IMR-90 (cell line): Measurements from ENCODE around the gene XKR3. TPM values are rescaled to one million over a fixed set of nuclear protein-coding genes. Genes with fewer than 3 reads are reported as not detected.
"Not testable (repeated sequence)": the region's sequence is repeated elsewhere in the genome, so short reads cannot be mapped to it uniquely, and the experiment has no call there.

Source experiments
- ATAC-seq: fragments of 200-7000 bp; cut with Tn5 transposase; 2 replicates; pipeline ENCODE4 v1.9.1; 2020; ENCODE audit warnings: low read depth, mild to moderate bottlenecking, moderate library complexity
- BruUV-seq: library from RNA; stranded (reverse); fragments of 400-500 nt; replicated peaks from 2 replicates; lab custom pipeline; 2021; lab: Mats Ljungman, UMichigan
- CTCF ChIA-PET: fragments of 300-600 bp; formaldehyde crosslinking; extraction: SDS; loops from one replicate; lab custom pipeline; 2021; ENCODE audit warnings: antibody characterized with exemption; lab: Yijun Ruan, JAX
- POLR2A ChIA-PET: fragments of 300-600 bp; sonication (Branson Sonifier 250); formaldehyde crosslinking; loops from one replicate; lab custom pipeline; 2022; ENCODE audit warnings: antibody characterized with exemption; ENCODE audit not compliant: unreplicated experiment; lab: Charles Lee
- DNase-seq: peaks from one replicate; pipeline ENCODE4 v3.0.0; 2013
- H2AFZ ChIP-seq: replicated peaks from 2 replicates; pipeline ENCODE3; 2013; ENCODE audit warnings: low read length, mild to moderate bottlenecking; ENCODE audit not compliant: poor library complexity
- H2AK5ac ChIP-seq: 2 replicates; pipeline ENCODE4 v1.6.1; 2013; ENCODE audit warnings: low read depth, low read length, inconsistent platforms
- H2AK9ac ChIP-seq: replicated peaks from 2 replicates; pipeline ENCODE3; 2013; ENCODE audit warnings: mild to moderate bottlenecking, low read depth, low read length, moderate library complexity; ENCODE audit not compliant: poor library complexity
- H2BK120ac ChIP-seq: 2 replicates; pipeline ENCODE4 v1.6.1; 2013; ENCODE audit warnings: low read depth, low read length, inconsistent platforms
- H2BK15ac ChIP-seq: 3 replicates; pipeline ENCODE4 v1.6.1; 2013; ENCODE audit warnings: low read depth, low read length, inconsistent platforms
- H2BK20ac ChIP-seq: 2 replicates; pipeline ENCODE4 v1.6.1; 2013; ENCODE audit warnings: low read depth, mild to moderate bottlenecking, inconsistent platforms, low read length, moderate library complexity
- H2BK5ac ChIP-seq: 2 replicates; pipeline ENCODE4 v1.6.1; 2013; ENCODE audit warnings: mild to moderate bottlenecking, low read depth, low read length, inconsistent platforms; ENCODE audit not compliant: poor library complexity, severe bottlenecking
- H3K14ac ChIP-seq: replicated peaks from 2 replicates; pipeline ENCODE4 v1.6.1; 2013; ENCODE audit warnings: low read depth, low read length, inconsistent platforms
- H3K18ac ChIP-seq: 2 replicates; pipeline ENCODE4 v1.6.1; 2013; ENCODE audit warnings: low read depth, low read length, control low read depth
- H3K23ac ChIP-seq: 2 replicates; pipeline ENCODE4 v1.6.1; 2013; ENCODE audit warnings: low read depth, low read length, inconsistent platforms
- H3K27ac ChIP-seq: 2 replicates; pipeline ENCODE4 v1.5.1; 2013; ENCODE audit warnings: mild to moderate bottlenecking, control low read depth, low read length; ENCODE audit not compliant: insufficient read depth
- H3K27me3 ChIP-seq: 2 replicates; pipeline ENCODE4 v1.6.1; 2013; ENCODE audit warnings: low read length; ENCODE audit not compliant: control insufficient read depth, insufficient read depth
- H3K36me3 ChIP-seq: 2 replicates; pipeline ENCODE4 v1.6.1; 2013; ENCODE audit warnings: low read length, mixed read lengths; ENCODE audit not compliant: control insufficient read depth, insufficient read depth
- H3K4ac ChIP-seq: 2 replicates; pipeline ENCODE4 v1.6.1; 2013; ENCODE audit warnings: low read depth, low read length, inconsistent platforms
- H3K4me1 ChIP-seq: 2 replicates; pipeline ENCODE4 v1.6.1; 2013; ENCODE audit warnings: low read length, mixed read lengths; ENCODE audit not compliant: control insufficient read depth, insufficient read depth
- H3K4me2 ChIP-seq: 2 replicates; pipeline ENCODE4 v1.6.1; 2013; ENCODE audit warnings: low read depth, mild to moderate bottlenecking, control low read depth, low read length, moderate library complexity
- H3K4me3 ChIP-seq: 2 replicates; pipeline ENCODE4 v1.5.1; 2013; ENCODE audit warnings: low read depth, mild to moderate bottlenecking, control low read depth, low read length, moderate library complexity; ENCODE audit not compliant: insufficient read depth
- H3K56ac ChIP-seq: 2 replicates; pipeline ENCODE4 v1.6.1; 2013; ENCODE audit warnings: low read length, inconsistent platforms; ENCODE audit not compliant: insufficient read depth; ENCODE audit errors: extremely low read depth
- H3K79me1 ChIP-seq, 2 experiments: 2 replicates each; pipeline ENCODE4 v1.6.1; 2013; ENCODE audit warnings: low read length in 2 of 2, inconsistent platforms in 1 of 2, low read depth in 1 of 2
- H3K9ac ChIP-seq: 2 replicates; pipeline ENCODE4 v1.6.1; 2013; ENCODE audit warnings: low read depth, low read length, control low read depth
- H3K9me1 ChIP-seq: 2 replicates; pipeline ENCODE4 v1.6.1; 2013; ENCODE audit warnings: low read length, inconsistent platforms; ENCODE audit not compliant: insufficient read depth
- H3K9me3 ChIP-seq: 2 replicates; pipeline ENCODE4 v1.6.1; 2013; ENCODE audit warnings: low read length; ENCODE audit not compliant: control insufficient read depth, insufficient read depth
- H4K20me1 ChIP-seq: 2 replicates; pipeline ENCODE4 v1.6.1; 2013; ENCODE audit warnings: low read length, inconsistent platforms; ENCODE audit not compliant: insufficient read depth
- H4K5ac ChIP-seq: 2 replicates; pipeline ENCODE4 v1.6.1; 2013; ENCODE audit warnings: mild to moderate bottlenecking, low read depth, low read length, control low read depth
- H4K8ac ChIP-seq, 2 experiments: 2 replicates each; pipeline ENCODE4 v1.6.1; 2013; ENCODE audit warnings: low read depth in 2 of 2, low read length in 2 of 2, control low read depth in 1 of 2, inconsistent platforms in 1 of 2
- H4K91ac ChIP-seq: 2 replicates; pipeline ENCODE4 v1.6.1; 2013; ENCODE audit warnings: low read depth, low read length, inconsistent platforms; ENCODE audit not compliant: insufficient read depth
- WGBS, 2 experiments: methylation state at CpG; one replicate each; pipeline versions ENCODE4 v1.1.5 to v1.1.7; 2013; ENCODE audit warnings: missing lambda C conversion rate in 2 of 2; ENCODE audit not compliant: insufficient read length in 1 of 2; ENCODE audit errors: extremely low coverage in 2 of 2; 5-methylcytosine and 5-hydroxymethylcytosine counted together
- dilution Hi-C: fragments of 300-500 bp; cut with HindIII; formaldehyde crosslinking; loops from one replicate; pipeline ENCODE4 v1.14.3; 2018; ENCODE audit warnings: low sequenced_read_pairs; ENCODE audit not compliant: unreplicated experiment
- in situ Hi-C: fragments of 300-500 bp; cut with MboI; formaldehyde crosslinking; loops from 3 replicates; pipeline ENCODE4 v1.14.3; 2019; ENCODE audit warnings: low sequenced_read_pairs, inconsistent platforms, mixed read lengths
- intact Hi-C: fragments of 100-400 bp; cut with micrococcal nuclease; formaldehyde crosslinking; loops from 2 replicates; pipeline ENCODE4 v1.10.0; 2022
- polyA plus RNA-seq, 3 experiments: library from polyadenylated mRNA; depleted of rRNA; stranded (reverse); fragments of >200 nt; gene quantifications; 2 replicates each; pipeline ENCODE4 v1.2.3, GENCODE V29; 2012; ENCODE audit warnings: low replicate concordance in 1 of 3
- total RNA-seq: library from RNA; depleted of rRNA; stranded (reverse); fragments of >200 nt; gene quantifications from 2 replicates; pipeline ENCODE4 v1.2.3, GENCODE V29; 2012

XKR3 gene
- total and polyA plus RNA-seq, 2 of the 4 experiments (the other 2 are of a cell fraction) = not detected

DNA sequence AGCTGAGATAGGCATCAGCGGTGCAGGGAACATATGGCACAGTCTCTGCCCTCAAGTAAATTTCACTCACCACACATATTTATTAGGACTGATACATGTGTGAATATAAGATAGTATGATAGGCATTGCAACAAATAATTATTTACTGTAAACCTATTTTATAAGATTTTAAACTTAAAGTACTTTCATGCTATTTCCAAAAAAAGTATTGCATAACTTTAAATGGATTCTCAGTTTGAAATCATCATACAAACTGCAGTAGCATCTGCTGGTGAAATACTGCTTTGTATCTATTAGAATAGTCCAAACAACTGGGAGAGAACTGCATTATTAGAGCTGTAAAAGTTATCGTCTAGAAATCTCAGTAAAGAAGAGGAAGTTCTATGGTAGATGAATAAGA lies 63.0 kb downstream of the XKR3 start:
- H4K5ac ChIP-seq, H2AK5ac ChIP-seq, H3K14ac ChIP-seq, H3K27ac ChIP-seq, H2BK15ac ChIP-seq, DNase-seq, H2BK120ac ChIP-seq, H4K20me1 ChIP-seq, H2AK9ac ChIP-seq, H2AFZ ChIP-seq, dilution Hi-C loops, H2BK5ac ChIP-seq, H3K27me3 ChIP-seq, H2BK20ac ChIP-seq, H3K9me3 ChIP-seq, H3K9me1 ChIP-seq, H3K4me2 ChIP-seq, ATAC-seq, H3K9ac ChIP-seq, BruUV-seq, H3K56ac ChIP-seq, H3K4me3 ChIP-seq, H3K36me3 ChIP-seq, H3K4me1 ChIP-seq, in situ Hi-C loops, H3K4ac ChIP-seq, H4K8ac ChIP-seq, H4K91ac ChIP-seq, H3K18ac ChIP-seq, H3K23ac ChIP-seq, intact Hi-C loops, H3K79me1 ChIP-seq: not testable (repeated sequence)
- WGBS, 2 experiments = no CpG with 5 or more reads among the region's 2 CpGs
- ChIA-PET CTCF (interaction anchor here (0.6 kb wide), 1 partner anchor 18 kb away, joined by 3 read pairs; no protein-coding TSS in a partner anchor), POLR2A (interaction anchor here (0.6 kb wide), 1 partner anchor 35 kb away, joined by 3 read pairs; no protein-coding TSS in a partner anchor)

DNA sequence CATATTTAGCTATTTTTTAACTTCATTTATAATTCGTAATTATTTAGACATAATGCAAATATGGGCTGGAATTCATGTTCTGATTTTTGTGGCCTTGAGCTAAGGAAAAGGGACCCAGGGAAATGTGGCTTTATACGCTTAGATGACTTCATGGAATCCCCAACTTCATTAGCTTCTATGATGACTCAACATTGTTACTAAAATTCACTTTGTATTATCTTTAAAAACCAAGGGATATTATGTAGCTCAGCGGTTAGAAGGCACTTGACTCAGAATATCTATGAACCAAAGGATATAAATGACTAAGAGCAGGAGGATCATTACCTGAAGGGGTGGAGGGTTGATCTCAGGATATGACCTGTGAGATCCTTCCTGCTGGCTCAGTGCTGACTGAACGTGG lies 64.8 kb downstream of the XKR3 start:
- H3K18ac ChIP-seq, H4K8ac ChIP-seq, H2BK20ac ChIP-seq, H3K27ac ChIP-seq, intact Hi-C loops, H2AK5ac ChIP-seq, CTCF ChIA-PET, H3K4ac ChIP-seq, POLR2A ChIA-PET, H3K23ac ChIP-seq, H3K9me1 ChIP-seq, H2BK5ac ChIP-seq, H3K56ac ChIP-seq, H3K4me3 ChIP-seq, H3K4me2 ChIP-seq, H4K20me1 ChIP-seq, H3K9me3 ChIP-seq, H3K9ac ChIP-seq, H2AFZ ChIP-seq, dilution Hi-C loops, in situ Hi-C loops, H3K14ac ChIP-seq, DNase-seq, H2BK15ac ChIP-seq, H4K5ac ChIP-seq, H2AK9ac ChIP-seq, H3K79me1 ChIP-seq, BruUV-seq, H3K4me1 ChIP-seq, ATAC-seq, H3K36me3 ChIP-seq, H3K27me3 ChIP-seq, H4K91ac ChIP-seq, H2BK120ac ChIP-seq: not testable (repeated sequence)
- WGBS, 2 experiments = no CpG with 5 or more reads among the region's 4 CpGs
